SK-N-SH treated with all-trans-retinoic acid at 6 μM for 48 hours (cell line): ENCODE data around the gene EPHB4.

Experiments
- ISL1 ChIP-seq: fragments of 250-450 bp; sonication (Bioruptor Pico); IDR thresholded peaks from 2 replicates; pipeline ENCODE4 v2.1.2; 2022; ENCODE audit warnings: mild to moderate bottlenecking, moderate library complexity
- RARB ChIP-seq: fragments of 250-450 bp; sonication (Bioruptor Pico); IDR thresholded peaks from 2 replicates; pipeline ENCODE4 v1.8.0; 2021; ENCODE audit warnings: mild to moderate bottlenecking, moderate library complexity
- ZFP30 ChIP-seq: fragments of 450-650 bp; formaldehyde crosslinking; IDR thresholded peaks from 2 replicates; pipeline ENCODE4 v1.5.0; 2022; ENCODE audit warnings: mild to moderate bottlenecking, moderate library complexity

DNA sequence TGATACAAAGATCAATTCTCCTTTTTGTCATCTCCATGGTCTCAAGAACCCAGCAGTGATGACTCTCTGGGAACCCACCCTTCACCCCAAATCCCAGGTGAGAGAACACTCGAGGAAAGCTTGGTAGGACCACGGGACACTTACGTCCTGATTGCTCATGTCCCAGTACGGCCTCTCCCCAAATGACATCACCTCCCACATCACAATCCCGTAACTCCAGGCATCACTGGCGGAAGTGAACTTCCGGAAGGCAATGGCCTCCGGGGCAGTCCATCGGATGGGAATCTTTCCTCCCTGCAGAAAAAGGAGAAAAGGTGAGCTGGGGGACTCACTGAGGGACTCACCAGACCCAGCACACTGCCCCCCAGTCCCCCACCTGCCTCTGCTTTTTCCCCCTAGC, 21.0 kb downstream of the EPHB4 start:
- TF ChIP-seq RARB (CRISPR knock-in tag) (no peak), ISL1 (CRISPR knock-in tag) (no peak), ZFP30 (CRISPR knock-in tag) (no peak)
